GM12891 (cell line): ENCODE measurements around the gene CCNI2.
A peak's percentile ranks its signal among the peaks of the same experiment; 100 is the strongest.

Source experiments
- PAX5 ChIP-seq: IDR thresholded peaks from 2 replicates; pipeline ENCODE4 v1.6.1; 2011; ENCODE audit warnings: low read length, moderate library complexity, mild to moderate bottlenecking; ENCODE audit not compliant: insufficient read depth, severe bottlenecking
- POLR2A ChIP-seq: IDR thresholded peaks from 2 replicates; pipeline ENCODE4 v1.6.1; 2011; ENCODE audit warnings: low read depth, low read length, control low read depth
- POLR2AphosphoS5 ChIP-seq: IDR thresholded peaks from 2 replicates; pipeline ENCODE4 v1.6.1; 2011; ENCODE audit warnings: low read depth, low read length, control low read depth
- POU2F2 ChIP-seq: IDR thresholded peaks from 2 replicates; pipeline ENCODE4 v1.6.1; 2011; ENCODE audit warnings: low read depth, mild to moderate bottlenecking, control low read depth, low read length, moderate library complexity
- TAF1 ChIP-seq: IDR thresholded peaks from 2 replicates; pipeline ENCODE4 v1.6.1; 2011; ENCODE audit warnings: low read depth, low read length, control low read depth

GRCh38 chr5:132736853-132737833 lies 10.1 kb upstream of the CCNI2 start, which contains the start of gene KIF3A:
- TF ChIP-seq TAF1 (peak; percentile 63), POLR2A (peak; percentile 69), POLR2AphosphoS5 (peak; percentile 79), POU2F2 (peak; percentile 31; the same call in 1 of the 2 replicates), PAX5 (peak; percentile 13)
